K562 (cell line): ENCODE measurements around the gene ISG20L2. TPM values are rescaled to one million over a fixed set of nuclear protein-coding genes. Genes with fewer than 3 reads are reported as not detected.
A peak's percentile ranks its signal among the peaks of the same experiment; 100 is the strongest.

ENCODE experiments used
- HCFC1 ChIP-seq: IDR thresholded peaks from 2 replicates; pipeline ENCODE4 v1.6.1; 2012; ENCODE audit warnings: low read depth, low read length, improper control_type of control experiment
- MBD1 ChIP-seq: fragments of 250-450 bp; sonication (Bioruptor Pico); IDR thresholded peaks from 2 replicates; pipeline ENCODE4 v1.8.0; 2022; ENCODE audit warnings: inconsistent platforms
- MGA ChIP-seq: fragments of 450-650 bp; IDR thresholded peaks from 2 replicates; pipeline ENCODE4 v1.6.1; 2016; ENCODE audit warnings: mild to moderate bottlenecking, moderate library complexity
- MTA3 ChIP-seq: fragments of 450-650 bp; formaldehyde crosslinking; IDR thresholded peaks from 2 replicates; pipeline ENCODE4 v1.6.1; 2017; ENCODE audit warnings: mild to moderate bottlenecking, borderline replicate concordance
- NFIX ChIP-seq: fragments of 250-450 bp; sonication (Bioruptor Pico); IDR thresholded peaks from 2 replicates; pipeline ENCODE4 v1.4.0; 2020; ENCODE audit warnings: low read depth, mild to moderate bottlenecking, moderate library complexity
- TARDBP ChIP-seq: fragments of 450-650 bp; IDR thresholded peaks from 2 replicates; pipeline ENCODE4 v1.6.1; 2016
- ZNF655 ChIP-seq: fragments of 250-450 bp; sonication (Bioruptor Pico); IDR thresholded peaks from 2 replicates; pipeline ENCODE4 v1.5.0; 2021
- polyA plus RNA-seq, 8 experiments: library from polyadenylated mRNA; depleted of rRNA in 4 of 8; stranded (reverse) in 5 of 8; unstranded in 3 of 8; fragments of >200 nt; fragmentation: Nextera tagmentation in 2 of 8; fragmentation: Illumina TruSeq in 1 of 8; extraction: Ambion mirVana in 2 of 8; extraction: Trizol in 1 of 8; gene quantifications; 2 replicates each; pipeline versions ENCODE4 v1.2.1 to v1.2.3, GENCODE V29; 2011 to 2014; ENCODE audit warnings: inconsistent platforms in 1 of 8, missing spikeins in 1 of 8
- total RNA-seq, 7 experiments: library from RNA; depleted of rRNA in 6 of 7; stranded (reverse); fragments of >200 nt in 6 of 7; fragmentation: Illumina TruSeq in 2 of 7; extraction: Trizol in 2 of 7; gene quantifications; 2 replicates each; pipeline versions ENCODE4 v1.2.1 to v1.2.3, GENCODE V29; 2011 to 2021; ENCODE audit warnings: low replicate concordance in 1 of 7
- TF ChIP-seq, protein P1 (sequence below): fragments of 450-650 bp; formaldehyde crosslinking; IDR thresholded peaks from 2 replicates; pipeline ENCODE4 v1.4.0; 2022; ENCODE audit warnings: mild to moderate bottlenecking, moderate library complexity
- TF ChIP-seq, protein P2 (sequence below): sonication (generic); formaldehyde crosslinking; IDR thresholded peaks from 2 replicates; pipeline ENCODE4 v1.8.0; 2022; ENCODE audit warnings: mild to moderate bottlenecking, missing genetic modification reagents

ISG20L2 gene
- total and polyA plus RNA-seq, 9 of the 15 experiments (the other 6 are each of a cell fraction or from before 2014, with no cell fraction given), result 21.3 to 130 (median 50.3) TPM

- TF ChIP-seq MGA, result no peak
- TF ChIP-seq, protein P1, sequence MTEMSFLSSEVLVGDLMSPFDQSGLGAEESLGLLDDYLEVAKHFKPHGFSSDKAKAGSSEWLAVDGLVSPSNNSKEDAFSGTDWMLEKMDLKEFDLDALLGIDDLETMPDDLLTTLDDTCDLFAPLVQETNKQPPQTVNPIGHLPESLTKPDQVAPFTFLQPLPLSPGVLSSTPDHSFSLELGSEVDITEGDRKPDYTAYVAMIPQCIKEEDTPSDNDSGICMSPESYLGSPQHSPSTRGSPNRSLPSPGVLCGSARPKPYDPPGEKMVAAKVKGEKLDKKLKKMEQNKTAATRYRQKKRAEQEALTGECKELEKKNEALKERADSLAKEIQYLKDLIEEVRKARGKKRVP (CRISPR knock-in tag), result no peak
- TF ChIP-seq MTA3, result peak; percentile 99
- TF ChIP-seq, protein P2, sequence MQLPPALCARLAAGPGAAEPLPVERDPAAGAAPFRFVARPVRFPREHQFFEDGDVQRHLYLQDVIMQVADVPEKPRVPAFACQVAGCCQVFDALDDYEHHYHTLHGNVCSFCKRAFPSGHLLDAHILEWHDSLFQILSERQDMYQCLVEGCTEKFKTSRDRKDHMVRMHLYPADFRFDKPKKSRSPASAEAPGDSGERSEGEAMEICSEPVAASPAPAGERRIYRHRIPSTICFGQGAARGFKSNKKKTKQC (CRISPR knock-in tag), result peak; percentile 68; the same call in 1 of the 2 replicates
- TF ChIP-seq NFIX, result no peak
- peak; percentile 97 for TF ChIP-seq TARDBP
- TF ChIP-seq ZNF655, result no peak
- peak; percentile 76 for TF ChIP-seq HCFC1
- TF ChIP-seq MBD1 (CRISPR knock-in tag), result no peak
Observed at GRCh38 chr1:156728599-156729462, at the start of gene ISG20L2 (continued).
